IMR-90 (cell line): ENCODE results near the gene MINAR2.

Experiments used
- CHD1 ChIP-seq: IDR thresholded peaks from 2 replicates; pipeline ENCODE4 v1.6.1; 2012; ENCODE audit warnings: low read depth, low read length, improper control_type of control experiment
- CTCF ChIP-seq: conservative IDR thresholded peaks from 2 replicates; pipeline ENCODE4 v1.5.1; 2012; ENCODE audit warnings: mild to moderate bottlenecking, low read depth, low read length, improper control_type of control experiment
- MAFK ChIP-seq: IDR thresholded peaks from 2 replicates; pipeline ENCODE4 v1.6.1; 2012; ENCODE audit warnings: low read depth, low read length, improper control_type of control experiment
- NFE2L2 ChIP-seq: fragments of 150-350 bp; IDR thresholded peaks from 2 replicates; pipeline ENCODE4 v1.6.1; 2016; ENCODE audit warnings: low read depth, mild to moderate bottlenecking, low read length
- POLR2A ChIP-seq: IDR thresholded peaks from 2 replicates; pipeline ENCODE4 v1.6.1; 2012; ENCODE audit warnings: mild to moderate bottlenecking, low read depth, low read length
- RAD21 ChIP-seq: IDR thresholded peaks from 2 replicates; pipeline ENCODE4 v1.6.1; 2012; ENCODE audit warnings: low read length, improper control_type of control experiment
- RCOR1 ChIP-seq: IDR thresholded peaks from 2 replicates; pipeline ENCODE4 v1.6.1; 2012; ENCODE audit warnings: mild to moderate bottlenecking, low read length, improper control_type of control experiment; ENCODE audit not compliant: insufficient replicate concordance
- USF2 ChIP-seq: fragments of 150-350 bp; IDR thresholded peaks from 2 replicates; pipeline ENCODE4 v1.6.1; 2017; ENCODE audit warnings: mild to moderate bottlenecking, antibody characterized with exemption, low read length, low read depth

GRCh38 chr5:129807162-129807814 is 59.4 kb downstream of the MINAR2 start:
- no peak for TF ChIP-seq USF2
- TF ChIP-seq CTCF, result no peak
- TF ChIP-seq RAD21, result no peak
- TF ChIP-seq POLR2A, result no peak
- TF ChIP-seq CHD1, result no peak
- TF ChIP-seq RCOR1, result no peak
- TF ChIP-seq MAFK, result no peak
- no peak for TF ChIP-seq NFE2L2
